ENCODE measurements around the gene GTPBP4. TPM values are rescaled to one million over a fixed set of nuclear protein-coding genes. Genes with fewer than 3 reads are reported as not detected.
A peak's percentile ranks its signal among the peaks of the same experiment; 100 is the strongest.

GTPBP4 gene
- total and polyA plus RNA-seq, 2 of the 13 experiments (the other 11 are each of a cell fraction or from before 2014, with no cell fraction given): 24.1 to 85.5 TPM

GRCh38 chr10:1048732-1049424 is 60.6 kb downstream of the GTPBP4 start, which contains the start of gene IDI1 (continued):
- TF ChIP-seq, protein P1, sequence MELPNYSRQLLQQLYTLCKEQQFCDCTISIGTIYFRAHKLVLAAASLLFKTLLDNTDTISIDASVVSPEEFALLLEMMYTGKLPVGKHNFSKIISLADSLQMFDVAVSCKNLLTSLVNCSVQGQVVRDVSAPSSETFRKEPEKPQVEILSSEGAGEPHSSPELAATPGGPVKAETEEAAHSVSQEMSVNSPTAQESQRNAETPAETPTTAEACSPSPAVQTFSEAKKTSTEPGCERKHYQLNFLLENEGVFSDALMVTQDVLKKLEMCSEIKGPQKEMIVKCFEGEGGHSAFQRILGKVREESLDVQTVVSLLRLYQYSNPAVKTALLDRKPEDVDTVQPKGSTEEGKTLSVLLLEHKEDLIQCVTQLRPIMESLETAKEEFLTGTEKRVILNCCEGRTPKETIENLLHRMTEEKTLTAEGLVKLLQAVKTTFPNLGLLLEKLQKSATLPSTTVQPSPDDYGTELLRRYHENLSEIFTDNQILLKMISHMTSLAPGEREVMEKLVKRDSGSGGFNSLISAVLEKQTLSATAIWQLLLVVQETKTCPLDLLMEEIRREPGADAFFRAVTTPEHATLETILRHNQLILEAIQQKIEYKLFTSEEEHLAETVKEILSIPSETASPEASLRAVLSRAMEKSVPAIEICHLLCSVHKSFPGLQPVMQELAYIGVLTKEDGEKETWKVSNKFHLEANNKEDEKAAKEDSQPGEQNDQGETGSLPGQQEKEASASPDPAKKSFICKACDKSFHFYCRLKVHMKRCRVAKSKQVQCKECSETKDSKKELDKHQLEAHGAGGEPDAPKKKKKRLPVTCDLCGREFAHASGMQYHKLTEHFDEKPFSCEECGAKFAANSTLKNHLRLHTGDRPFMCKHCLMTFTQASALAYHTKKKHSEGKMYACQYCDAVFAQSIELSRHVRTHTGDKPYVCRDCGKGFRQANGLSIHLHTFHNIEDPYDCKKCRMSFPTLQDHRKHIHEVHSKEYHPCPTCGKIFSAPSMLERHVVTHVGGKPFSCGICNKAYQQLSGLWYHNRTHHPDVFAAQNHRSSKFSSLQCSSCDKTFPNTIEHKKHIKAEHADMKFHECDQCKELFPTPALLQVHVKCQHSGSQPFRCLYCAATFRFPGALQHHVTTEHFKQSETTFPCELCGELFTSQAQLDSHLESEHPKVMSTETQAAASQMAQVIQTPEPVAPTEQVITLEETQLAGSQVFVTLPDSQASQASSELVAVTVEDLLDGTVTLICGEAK (IDR thresholded peaks at IDR 0.05): no peak
- TF ChIP-seq, protein P1 (CRISPR knock-in tag; IDR thresholded peaks at IDR 0.05): peak; percentile 35; the same call in 1 of the 2 replicates
- TF ChIP-seq PLRG1 (conservative IDR thresholded peaks at IDR 0.05): no peak
- TF ChIP-seq TARDBP (CRISPR knock-in tag; IDR thresholded peaks at IDR 0.05): peak; percentile 79
- peak; percentile 91 for TF ChIP-seq SP2 (CRISPR knock-in tag; IDR thresholded peaks at IDR 0.05)
- TF ChIP-seq ZFP36 (IDR thresholded peaks at IDR 0.05; ENCODE audit: borderline replicate concordance, low read depth, low read length, partially characterized antibody): no peak
- no peak for TF ChIP-seq THYN1 (CRISPR knock-in tag; IDR thresholded peaks at IDR 0.05; ENCODE audit: borderline replicate concordance, low read depth)
- TF ChIP-seq MIER3 (CRISPR knock-in tag; IDR thresholded peaks at IDR 0.05; ENCODE audit: borderline replicate concordance): peak; percentile 22; the same call in 1 of the 2 replicates
- TF ChIP-seq, protein P2, sequence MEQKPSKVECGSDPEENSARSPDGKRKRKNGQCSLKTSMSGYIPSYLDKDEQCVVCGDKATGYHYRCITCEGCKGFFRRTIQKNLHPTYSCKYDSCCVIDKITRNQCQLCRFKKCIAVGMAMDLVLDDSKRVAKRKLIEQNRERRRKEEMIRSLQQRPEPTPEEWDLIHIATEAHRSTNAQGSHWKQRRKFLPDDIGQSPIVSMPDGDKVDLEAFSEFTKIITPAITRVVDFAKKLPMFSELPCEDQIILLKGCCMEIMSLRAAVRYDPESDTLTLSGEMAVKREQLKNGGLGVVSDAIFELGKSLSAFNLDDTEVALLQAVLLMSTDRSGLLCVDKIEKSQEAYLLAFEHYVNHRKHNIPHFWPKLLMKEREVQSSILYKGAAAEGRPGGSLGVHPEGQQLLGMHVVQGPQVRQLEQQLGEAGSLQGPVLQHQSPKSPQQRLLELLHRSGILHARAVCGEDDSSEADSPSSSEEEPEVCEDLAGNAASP (CRISPR knock-in tag; IDR thresholded peaks at IDR 0.05; ENCODE audit: borderline replicate concordance): peak; percentile 29; the same call in 1 of the 2 replicates
- TF ChIP-seq ARID2 (CRISPR knock-in tag; IDR thresholded peaks at IDR 0.05; ENCODE audit: borderline replicate concordance): peak; percentile 88; the same call in 1 of the 2 replicates
- peak; percentile 73 for TF ChIP-seq DBP (CRISPR knock-in tag; IDR thresholded peaks at IDR 0.05; ENCODE audit: not compliant biosample characterization)
- no peak for TF ChIP-seq ZBTB37 (CRISPR knock-in tag; IDR thresholded peaks at IDR 0.05)
- peak; percentile 57 for TF ChIP-seq MEF2D (CRISPR knock-in tag; IDR thresholded peaks at IDR 0.05)
- TF ChIP-seq, protein P3, sequence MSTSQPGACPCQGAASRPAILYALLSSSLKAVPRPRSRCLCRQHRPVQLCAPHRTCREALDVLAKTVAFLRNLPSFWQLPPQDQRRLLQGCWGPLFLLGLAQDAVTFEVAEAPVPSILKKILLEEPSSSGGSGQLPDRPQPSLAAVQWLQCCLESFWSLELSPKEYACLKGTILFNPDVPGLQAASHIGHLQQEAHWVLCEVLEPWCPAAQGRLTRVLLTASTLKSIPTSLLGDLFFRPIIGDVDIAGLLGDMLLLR (CRISPR knock-in tag; IDR thresholded peaks at IDR 0.05): no peak; the same call in 1 of the 2 replicates
- TF ChIP-seq ZNF460 (CRISPR knock-in tag; IDR thresholded peaks at IDR 0.05; ENCODE audit: borderline replicate concordance): no peak; the same call in 1 of the 2 replicates

All from HepG2 (cell line).